Glomerular visceral epithelial cell (primary cell): ENCODE measurements around the gene TM9SF3.
A peak's percentile ranks its signal among the peaks of the same experiment; 100 is the strongest.

Experiments used
- DNase-seq: peaks from one replicate; pipeline ENCODE4 v3.0.0-alpha.2; 2016; ENCODE audit errors: extremely low spot score

The TM9SF3 gene

GRCh38 chr10:96470116-96470743, 116.6 kb downstream of the TM9SF3 start:
- DNase-seq: peak; percentile 43

GRCh38 chr10:96468845-96469244, 118.0 kb downstream of the TM9SF3 start:
- DNase-seq: no peak
